Regular cardiac myocyte (primary cell): ENCODE measurements around the gene DDR2. TPM values are rescaled to one million over a fixed set of nuclear protein-coding genes. Genes with fewer than 3 reads are reported as not detected.

Experiments used
- total RNA-seq: library from RNA; depleted of rRNA; stranded (reverse); fragments of >200 nt; gene quantifications from 2 replicates; pipeline ENCODE4 v1.2.3, GENCODE V29; 2014

The DDR2 gene
- total RNA-seq, result 116 and 168 TPM in 2 replicates

GRCh38 chr1:162632217-162632666 lies at the start of gene DDR2:
Gene DDR2, plus strand, starts transcription at chr1:162632464. Its CDS starts 86,600 bp downstream, at chr1:162719064.

DNA sequence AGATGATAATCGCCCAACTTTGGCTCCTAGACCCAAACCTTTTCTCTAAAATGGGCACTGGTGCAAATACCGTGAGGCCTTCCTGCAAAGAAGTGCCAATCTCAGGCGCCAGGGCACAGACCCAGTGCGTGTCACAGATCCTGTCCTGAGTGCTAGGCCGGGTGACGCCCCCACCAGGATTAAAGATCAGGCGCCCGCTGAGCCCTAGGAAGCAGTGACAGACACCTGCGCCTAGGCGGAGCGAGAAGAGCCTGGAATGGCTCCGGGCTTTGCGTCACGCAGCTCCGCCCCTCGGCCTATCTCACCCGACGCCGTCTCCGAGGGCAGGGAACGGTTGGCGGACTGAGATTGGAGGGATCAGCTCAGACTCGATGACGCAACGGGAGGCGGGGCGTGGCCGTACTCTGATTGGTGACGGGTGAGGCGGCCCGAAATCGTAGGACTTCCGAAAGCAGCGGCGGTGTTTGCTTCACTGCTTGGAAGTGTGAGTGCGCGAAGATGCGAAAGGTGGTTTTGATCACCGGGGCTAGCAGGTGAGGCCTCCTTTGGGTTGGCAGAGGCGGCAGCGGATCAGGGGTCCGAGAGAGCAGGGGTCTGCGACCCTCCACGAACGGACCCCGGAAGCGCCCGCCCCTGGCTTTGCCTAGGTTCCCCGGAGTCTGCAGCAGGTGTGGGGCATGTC lies 158.2 kb downstream of the DDR2 start, which contains the start of gene HSD17B7:
HSD17B7 (plus strand) TSS at position 400 of the 682 bp plus-strand sequence; CDS start at position 499, 99 bp downstream.

Other genes with a start within 250 kb of the DDR2 start
- not detected in 2 replicates for gene SH2D1B, start 220.3 kb upstream of the DDR2 start, total RNA-seq
- 68.2 and 127 TPM in 2 replicates for gene UHMK1, start 134.6 kb upstream of the DDR2 start, total RNA-seq
- 167 and 259 TPM in 2 replicates for gene UAP1, start 70.7 kb upstream of the DDR2 start, total RNA-seq
- gene HSD17B7, start 158.2 kb downstream of the DDR2 start, total RNA-seq, result 12.5 and 15.2 TPM in 2 replicates
- gene CCDC190, start 228.7 kb downstream of the DDR2 start, total RNA-seq, result 1.1 and 2.1 TPM in 2 replicates